H1 (cell line): Measurements from ENCODE around the gene HMCN1. TPM values are rescaled to one million over a fixed set of nuclear protein-coding genes. Genes with fewer than 3 reads are reported as not detected.

Source experiments
- CTCF ChIA-PET: fragments of 300-600 bp; sonication (Branson Sonifier 250); formaldehyde crosslinking; loops from one replicate; lab custom pipeline; 2021; ENCODE audit not compliant: partially characterized antibody; lab: Charles Lee
- POLR2A ChIA-PET: fragments of 300-600 bp; sonication (Branson Sonifier 250); formaldehyde crosslinking; loops from one replicate; lab custom pipeline; 2021; ENCODE audit warnings: inconsistent platforms; ENCODE audit not compliant: partially characterized antibody; lab: Charles Lee
- DNase-seq, 2 experiments: peaks; one replicate each; pipeline versions ENCODE4 v3.0.0 to v3.0.0-alpha.2; 2010 to 2022; ENCODE audit warnings: low spot score in 2 of 2, low read depth in 1 of 2, mixed read lengths in 1 of 2
- FAIRE-seq: peaks from 2 replicates; lab custom pipeline; 2011; peaks lifted over from hg19 to GRCh38; lab: Jason Lieb, UNC
- H2AFZ ChIP-seq: 2 replicates; pipeline ENCODE4 v1.8.1; 2012; ENCODE audit warnings: low read length, inconsistent platforms
- H2AK5ac ChIP-seq: 2 replicates; pipeline ENCODE4 v1.6.1; 2013; ENCODE audit warnings: low read depth, low read length
- H2BK120ac ChIP-seq: replicated peaks from 2 replicates; pipeline ENCODE3; 2013; ENCODE audit warnings: low read depth, low read length, inconsistent platforms
- H2BK12ac ChIP-seq: 2 replicates; pipeline ENCODE4 v1.6.1; 2013; ENCODE audit warnings: low read depth, low read length
- H2BK15ac ChIP-seq: 2 replicates; pipeline ENCODE4 v1.6.1; 2013; ENCODE audit warnings: low read length
- H2BK20ac ChIP-seq: 2 replicates; pipeline ENCODE4 v1.6.1; 2013; ENCODE audit warnings: low read length
- H2BK5ac ChIP-seq: 2 replicates; pipeline ENCODE4 v1.6.1; 2013; ENCODE audit warnings: low read depth, low read length
- H3K14ac ChIP-seq: 2 replicates; pipeline ENCODE4 v1.6.1; 2013; ENCODE audit warnings: inconsistent platforms; ENCODE audit not compliant: insufficient read length
- H3K18ac ChIP-seq: 2 replicates; pipeline ENCODE4 v1.6.1; 2013; ENCODE audit warnings: low read length; ENCODE audit errors: extremely low read depth
- H3K23ac ChIP-seq: 2 replicates; pipeline ENCODE4 v1.6.1; 2013; ENCODE audit warnings: inconsistent platforms; ENCODE audit not compliant: insufficient read length
- H3K23me2 ChIP-seq: 2 replicates; pipeline ENCODE4 v1.6.1; 2013; ENCODE audit warnings: low read depth, low read length
- H3K27ac ChIP-seq: 2 replicates; pipeline ENCODE4 v1.6.1; 2011; ENCODE audit warnings: low read depth, low read length, inconsistent platforms
- H3K27me3 ChIP-seq, 4 experiments: replicated peaks in 1 of 4; 1 replicate in 1 of 4; 2 replicates in 3 of 4; pipeline versions ENCODE4 v1.6.1 to v1.8.1; 2011 to 2013; ENCODE audit warnings: low read length in 3 of 4, mild to moderate bottlenecking in 3 of 4, inconsistent platforms in 2 of 4, mixed read lengths in 2 of 4, moderate library complexity in 1 of 4; ENCODE audit not compliant: control insufficient read depth in 3 of 4, insufficient read depth in 3 of 4; ENCODE audit errors: extremely low read depth in 1 of 4
- H3K36me3 ChIP-seq, 4 experiments: 2 replicates each; pipeline versions ENCODE4 v1.6.1 to v1.8.1; 2011 to 2013; ENCODE audit warnings: mild to moderate bottlenecking in 4 of 4, low read length in 3 of 4, moderate library complexity in 2 of 4, control low read depth in 1 of 4, inconsistent platforms in 1 of 4; ENCODE audit not compliant: insufficient read depth in 4 of 4, control insufficient read depth in 2 of 4
- H3K4ac ChIP-seq: replicated peaks from 2 replicates; pipeline ENCODE3; 2013; ENCODE audit warnings: low read length, low read depth, mixed read lengths, inconsistent platforms; ENCODE audit not compliant: insufficient read length
- H3K4me1 ChIP-seq, 4 experiments: replicated peaks in 1 of 4; 1 replicate in 1 of 4; 2 replicates in 3 of 4; pipeline versions ENCODE4 v1.6.1 to v1.8.1; 2011 to 2013; ENCODE audit warnings: low read length in 3 of 4, inconsistent platforms in 2 of 4, mixed read lengths in 1 of 4; ENCODE audit not compliant: insufficient read depth in 4 of 4, control insufficient read depth in 3 of 4
- H3K4me2 ChIP-seq, 2 experiments: 2 replicates each; pipeline versions ENCODE4 v1.6.1 to v1.8.1; 2011 to 2013; ENCODE audit warnings: low read depth in 2 of 2, low read length in 2 of 2, control low read depth in 1 of 2, inconsistent platforms in 1 of 2, mild to moderate bottlenecking in 1 of 2; ENCODE audit not compliant: insufficient read depth in 1 of 2
- H3K4me3 ChIP-seq, 4 experiments: fragments of 200-600, 300-600 bp in 1 of 4; sonication (generic), shearing (Covaris generic), sonication (Bioruptor Twin) in 1 of 4; 2 replicates each; pipeline versions ENCODE4 v1.5.1 to v1.8.1; 2011 to 2016; ENCODE audit warnings: low read length in 4 of 4, low read depth in 3 of 4, control low read depth in 2 of 4, inconsistent platforms in 2 of 4, mild to moderate bottlenecking in 2 of 4, mixed read lengths in 1 of 4, moderate library complexity in 1 of 4; ENCODE audit not compliant: insufficient read depth in 2 of 4; ENCODE audit errors: extremely low read depth in 1 of 4
- H3K56ac ChIP-seq: replicated peaks from 2 replicates; pipeline ENCODE3; 2013; ENCODE audit warnings: low read depth, mild to moderate bottlenecking, mixed read lengths, low read length, inconsistent platforms; ENCODE audit not compliant: insufficient read length
- H3K79me1 ChIP-seq: 2 replicates; pipeline ENCODE4 v1.6.1; 2013; ENCODE audit warnings: low read depth, low read length, control low read depth
- H3K79me2 ChIP-seq, 2 experiments: 2 replicates each; pipeline versions ENCODE4 v1.6.1 to v1.8.1; 2012 to 2013; ENCODE audit warnings: low read length in 2 of 2, mild to moderate bottlenecking in 2 of 2, inconsistent platforms in 1 of 2; ENCODE audit not compliant: insufficient read depth in 2 of 2, control insufficient read depth in 1 of 2
- H3K9ac ChIP-seq, 4 experiments: replicated peaks in 1 of 4; 1 replicate in 1 of 4; 2 replicates in 3 of 4; pipeline versions ENCODE4 v1.6.1 to v1.8.1; 2011 to 2013; ENCODE audit warnings: low read depth in 3 of 4, low read length in 3 of 4, control low read depth in 2 of 4, mild to moderate bottlenecking in 2 of 4, moderate library complexity in 2 of 4, inconsistent platforms in 1 of 4; ENCODE audit errors: extremely low read depth in 1 of 4
- H3K9me3 ChIP-seq, 2 experiments: 2 replicates each; pipeline versions ENCODE4 v1.6.1 to v1.8.1; 2012 to 2013; ENCODE audit warnings: mild to moderate bottlenecking in 2 of 2, moderate library complexity in 2 of 2, control low read depth in 1 of 2, inconsistent platforms in 1 of 2, low read depth in 1 of 2, low read length in 1 of 2, mixed read lengths in 1 of 2; ENCODE audit not compliant: insufficient read depth in 2 of 2
- H4K20me1 ChIP-seq, 2 experiments: replicated peaks in 1 of 2; 2 replicates each; pipeline versions ENCODE3 to v1.8.1; 2011 to 2013; ENCODE audit warnings: inconsistent platforms in 2 of 2, low read length in 2 of 2, mild to moderate bottlenecking in 1 of 2; ENCODE audit not compliant: insufficient read depth in 2 of 2, control insufficient read depth in 1 of 2
- H4K5ac ChIP-seq: 2 replicates; pipeline ENCODE4 v1.6.1; 2013; ENCODE audit warnings: low read length, low read depth, mixed read lengths, inconsistent platforms; ENCODE audit not compliant: insufficient read length
- H4K8ac ChIP-seq: 2 replicates; pipeline ENCODE4 v1.8.0; 2013; ENCODE audit warnings: mild to moderate bottlenecking, moderate library complexity, low read length, inconsistent platforms; ENCODE audit not compliant: insufficient read depth; ENCODE audit errors: extremely low read depth
- H4K91ac ChIP-seq: replicated peaks from 2 replicates; pipeline ENCODE3; 2013; ENCODE audit warnings: low read length, mixed read lengths, inconsistent platforms; ENCODE audit not compliant: insufficient read length
- KDM1A ChIP-seq: fragments of 200-600, 300-600 bp; sonication (generic); IDR thresholded peaks from 2 replicates; pipeline ENCODE4 v1.7.1; 2016; ENCODE audit warnings: mild to moderate bottlenecking, low read length, borderline replicate concordance
- POLR2AphosphoS5 ChIP-seq: IDR thresholded peaks from 2 replicates; pipeline ENCODE4 v1.6.1; 2011; ENCODE audit warnings: low read depth, low read length
- polyA plus RNA-seq, 7 experiments: library from polyadenylated mRNA; depleted of rRNA in 3 of 7; stranded (reverse) in 5 of 7; unstranded in 2 of 7; fragments of >200 nt in 5 of 7; fragments of 200-250 nt in 2 of 7; gene quantifications; 1 replicate in 5 of 7; 2 replicates in 1 of 7; 4 replicates in 1 of 7; pipeline versions ENCODE4 v1.2.1 to v1.2.3, GENCODE V29; 2011 to 2013; ENCODE audit warnings: missing spikeins in 2 of 7, mixed read lengths in 2 of 7
- total RNA-seq: library from RNA; stranded (reverse); fragmentation: NEBNext Ultra II Directional; extraction: Animal tissue kit (Norgen Biotek cat#: 25700); gene quantifications from 2 replicates; pipeline ENCODE4 v1.2.1, GENCODE V29; 2021

Gene HMCN1
- total and polyA plus RNA-seq, 2 of the 8 experiments (the other 6 are each of a cell fraction or from before 2014, with no cell fraction given), result 13.8 to 14.6 TPM

DNA sequence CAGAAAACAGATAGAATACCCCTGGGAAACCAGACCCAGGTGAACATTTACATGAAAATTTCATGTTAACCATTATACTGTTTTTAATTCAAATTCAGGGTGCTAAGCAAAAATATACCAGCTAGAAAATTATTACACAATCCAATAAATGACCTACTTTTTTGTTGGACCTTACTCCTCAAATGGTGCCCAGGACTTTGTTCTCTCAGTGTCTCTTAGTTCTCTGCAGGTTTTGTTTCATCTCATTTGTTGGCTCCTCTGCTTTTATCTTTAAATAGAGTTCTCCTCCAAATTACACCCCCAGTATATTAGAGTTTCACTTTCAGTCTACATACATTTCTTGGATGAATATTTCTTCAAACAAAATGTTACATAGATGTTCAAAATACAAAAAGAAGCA, 326.0 kb downstream of the HMCN1 start:
- FAIRE-seq, result no peak
- no peaks in the 10 kb centered on the region for H3K4me1 ChIP-seq

More for the DNA sequence above, 326.0 kb downstream of the HMCN1 start:
- no peak overlapping the region for H3K9ac ChIP-seq
- H3K27me3 ChIP-seq, result no peaks in the 10 kb centered on the region
- H3K14ac ChIP-seq, result no peak overlapping the region
- no peak overlapping the region for H2BK20ac ChIP-seq
- H3K23me2 ChIP-seq, result no peaks in the 10 kb centered on the region
- H3K18ac ChIP-seq, result no peak overlapping the region
- no peak for DNase-seq
- no peak overlapping the region for H4K91ac ChIP-seq
- H2BK12ac ChIP-seq, result no peak overlapping the region
- no peak overlapping the region for H3K23ac ChIP-seq
- no peaks in the 10 kb centered on the region for H4K20me1 ChIP-seq
- no peaks in the 10 kb centered on the region for H3K36me3 ChIP-seq
- H3K27ac ChIP-seq, result no peak overlapping the region
- H4K5ac ChIP-seq, result no peak overlapping the region
- POLR2A ChIA-PET, result no interaction called here
- no peak overlapping the region for H2BK5ac ChIP-seq
- no peak overlapping the region for H2AK5ac ChIP-seq
- CTCF ChIA-PET, result interaction anchor here (1.1 kb wide), 1 partner anchor 9 kb away, joined by 3 read pairs; no protein-coding TSS in a partner anchor
- no peak overlapping the region for H3K4me3 ChIP-seq
- no peaks in the 10 kb centered on the region for H3K79me1 ChIP-seq
- TF ChIP-seq POLR2AphosphoS5, result no peak
- no peak for TF ChIP-seq KDM1A
- no peak overlapping the region for H4K8ac ChIP-seq
- no peak overlapping the region for H2BK120ac ChIP-seq
- H3K79me2 ChIP-seq, result no peaks in the 10 kb centered on the region
- H3K9me3 ChIP-seq, result no peaks in the 10 kb centered on the region
- no peak overlapping the region for H3K4ac ChIP-seq
- no peak overlapping the region for H3K56ac ChIP-seq
- H2BK15ac ChIP-seq, result no peak overlapping the region
- H3K4me2 ChIP-seq, result no peak overlapping the region
- H2AFZ ChIP-seq, result no peak overlapping the region
